ENCODE measurements around the gene PDZRN3.
"Not testable (repeated sequence)": the region's sequence is repeated elsewhere in the genome, so short reads cannot be mapped to it uniquely, and the experiment has no call there.

The PDZRN3 gene

DNA sequence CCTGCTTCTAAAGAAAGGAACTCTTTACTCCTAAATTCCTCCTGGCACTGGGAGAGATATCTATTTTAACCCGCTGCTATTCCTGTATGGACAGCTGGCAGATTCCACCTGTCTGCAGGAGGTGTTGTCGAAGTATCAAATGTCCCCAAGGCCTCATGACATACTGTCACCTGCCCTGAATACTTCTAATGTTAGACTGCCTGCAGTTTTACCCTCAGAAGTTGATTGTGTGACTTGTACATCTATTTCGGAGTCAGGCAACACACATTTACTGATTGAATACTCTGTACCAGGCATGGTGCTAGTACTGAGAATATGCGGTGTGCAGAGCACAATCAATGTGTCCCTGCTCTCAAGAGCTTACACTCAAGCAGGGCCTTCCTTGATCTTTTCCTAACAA, 38.6 kb downstream of the PDZRN3 start:
- DNase-seq: no peak

DNA sequence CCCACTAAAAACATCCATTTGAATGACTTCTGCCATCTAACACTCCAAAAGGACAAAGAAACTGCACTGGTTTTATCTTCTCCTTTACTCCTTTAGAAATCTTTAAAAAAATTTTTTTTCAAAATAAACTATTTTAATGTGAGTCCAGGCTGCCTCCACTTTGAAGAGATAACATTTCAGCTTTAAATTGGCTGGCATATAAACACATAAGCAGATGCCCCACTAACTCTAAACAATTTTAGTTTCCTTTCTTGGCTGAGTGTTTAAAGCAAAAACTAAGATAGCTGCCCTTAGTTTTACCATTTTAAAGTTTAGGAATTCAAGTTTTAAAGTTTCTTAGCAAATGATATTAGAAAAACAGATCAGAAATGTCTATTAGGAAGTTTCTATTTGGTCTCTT, 39.9 kb downstream of the PDZRN3 start:
- no peak for DNase-seq

DNA sequence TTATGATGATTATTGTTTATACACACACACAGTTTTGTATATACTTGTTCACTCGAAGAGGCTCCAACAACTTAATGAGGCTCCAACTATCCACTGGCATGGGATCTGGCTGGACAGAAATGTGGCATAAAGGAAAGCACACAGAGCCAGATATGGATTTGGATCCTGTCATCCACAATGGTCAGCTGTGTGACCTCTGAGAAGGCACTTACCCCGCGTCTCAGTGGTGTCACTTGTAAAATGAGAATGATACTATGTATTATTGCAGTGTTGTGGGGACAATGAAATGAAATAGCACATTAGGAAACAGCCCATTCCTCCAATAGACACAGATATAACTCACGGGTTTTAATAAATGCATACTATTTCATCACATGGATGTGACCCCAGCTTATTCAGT, 42.2 kb downstream of the PDZRN3 start:
- DNase-seq: no peak

DNA sequence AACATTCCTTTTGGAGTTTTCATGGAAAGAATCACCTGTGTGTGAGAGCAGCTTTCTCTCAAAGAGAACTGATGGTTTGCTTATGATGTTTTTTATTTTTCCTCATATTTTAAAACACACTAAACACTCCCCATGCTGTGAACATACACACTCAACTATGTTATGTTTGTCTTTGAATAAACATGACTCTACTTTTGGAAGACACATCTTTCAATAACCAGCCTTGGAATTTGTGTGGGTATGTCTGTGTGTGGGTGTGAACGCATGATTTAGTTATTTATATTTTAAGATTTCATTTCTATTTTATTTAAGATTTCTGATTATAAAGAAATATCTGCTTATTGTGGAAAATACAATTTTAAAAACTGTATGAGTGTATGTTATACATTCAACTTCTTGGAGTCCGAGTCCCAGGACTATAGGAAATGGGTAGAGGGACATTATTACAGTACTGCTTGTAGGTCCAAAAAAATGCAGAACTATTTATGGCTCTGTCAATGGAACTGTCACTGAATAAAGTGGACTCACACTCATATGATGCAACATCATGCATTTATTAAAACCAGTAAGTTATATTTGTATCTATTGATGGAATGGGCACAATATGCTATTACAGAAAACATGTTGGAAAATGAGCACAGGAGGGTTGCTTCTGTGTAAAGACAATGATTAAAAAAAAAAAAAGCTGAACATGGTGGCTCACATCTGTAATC, 43.5 kb downstream of the PDZRN3 start:
- DNase-seq: no peak

DNA sequence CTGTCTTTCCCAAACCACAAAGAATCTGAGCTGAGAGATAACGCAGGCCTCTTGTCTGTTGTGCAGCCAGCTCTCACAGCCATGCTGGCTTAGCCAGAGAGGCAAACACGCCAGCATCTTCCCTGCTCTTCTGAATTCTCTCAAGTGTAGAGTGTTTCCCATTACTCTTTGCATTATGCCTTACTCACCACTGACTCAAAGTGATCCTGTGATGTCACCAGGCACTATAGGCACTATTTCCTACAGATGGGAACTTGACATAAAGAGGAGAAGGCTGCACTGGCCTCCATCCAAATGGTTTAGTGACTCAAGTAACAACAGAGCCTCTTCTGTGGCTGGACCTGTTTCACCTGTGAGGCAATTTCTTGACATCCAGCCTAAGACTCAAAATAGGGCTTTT, 44.4 kb downstream of the PDZRN3 start:
- DNase-seq: no peak

DNA sequence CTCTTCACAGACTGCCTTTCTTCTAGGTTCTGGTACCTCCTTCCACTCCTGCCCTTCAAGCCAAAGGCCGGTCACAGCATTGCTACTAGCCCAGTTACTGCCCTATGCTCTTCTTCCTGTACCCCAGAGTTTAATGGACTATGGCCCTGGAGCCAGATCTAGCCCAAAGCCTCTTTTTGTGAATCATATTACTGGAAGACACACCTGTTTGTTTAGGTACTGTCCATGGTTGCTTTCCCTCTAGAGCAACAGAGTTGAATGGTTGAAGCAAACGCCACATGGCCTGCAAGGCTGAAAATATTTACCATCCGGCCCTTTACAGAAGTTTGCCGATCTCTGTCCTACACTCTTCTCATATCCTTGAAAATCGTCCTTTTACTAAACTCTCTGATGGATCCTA, 47.0 kb downstream of the PDZRN3 start:
- no peak for DNase-seq

DNA sequence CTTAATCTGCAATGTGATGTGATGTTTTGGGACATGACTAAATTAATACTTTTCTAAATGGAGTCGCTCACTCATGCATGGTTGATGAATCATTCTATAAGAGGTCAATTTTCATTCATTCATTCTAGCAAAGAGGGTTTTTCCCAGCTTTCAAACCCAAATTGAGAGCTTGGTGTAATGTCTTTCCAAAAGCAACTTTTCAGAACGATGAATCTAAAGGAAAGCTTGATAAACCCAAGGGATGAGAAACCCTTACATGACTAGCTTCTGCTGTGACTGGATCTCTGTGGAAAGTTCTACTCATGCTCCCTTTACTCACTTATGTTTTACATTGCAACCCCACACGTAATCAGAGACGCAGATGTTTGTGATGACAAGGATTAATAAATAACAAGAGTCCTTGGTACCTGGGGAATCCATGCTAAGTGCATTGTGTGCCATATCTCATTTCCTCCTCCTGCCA, 47.7 kb downstream of the PDZRN3 start:
- DNase-seq: no peak

DNA sequence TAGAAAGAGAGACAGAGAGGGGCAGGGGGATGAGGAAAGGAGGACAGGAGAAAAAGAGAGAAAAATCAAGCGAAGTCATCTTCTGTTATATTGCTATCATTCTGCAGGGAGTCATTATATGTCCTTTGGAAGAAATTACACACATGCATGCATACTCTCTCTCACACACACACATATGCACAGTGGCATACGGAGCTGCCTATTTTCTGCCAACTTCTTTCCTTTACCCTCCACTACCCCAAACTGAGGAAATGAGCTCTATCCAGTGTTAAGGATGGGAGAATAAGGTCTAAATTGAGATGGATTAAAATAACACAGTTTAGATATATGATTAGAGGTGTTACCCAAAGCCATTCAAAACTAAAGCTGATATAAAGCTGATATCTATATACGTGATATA, 48.8 kb downstream of the PDZRN3 start:
- no peak for DNase-seq

DNA sequence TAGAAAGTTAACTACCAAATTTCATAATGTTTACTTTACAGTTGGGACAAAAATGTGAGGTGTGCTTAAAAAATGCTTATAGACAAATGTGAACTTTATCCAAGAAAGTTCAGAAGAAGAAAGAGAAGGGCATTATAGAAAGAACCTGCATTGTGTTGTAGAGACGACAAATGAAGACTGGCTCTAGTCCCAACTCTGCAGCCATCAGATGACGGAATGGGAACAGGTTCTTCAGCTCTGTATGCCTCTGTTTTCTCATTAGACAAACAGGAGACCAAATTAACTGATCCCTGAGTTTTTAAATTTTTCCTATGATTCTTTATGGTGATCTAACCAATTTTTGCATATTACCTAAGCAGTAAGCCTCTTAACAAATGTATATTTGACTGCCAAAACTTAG, 49.2 kb downstream of the PDZRN3 start:
- no peak for DNase-seq

DNA sequence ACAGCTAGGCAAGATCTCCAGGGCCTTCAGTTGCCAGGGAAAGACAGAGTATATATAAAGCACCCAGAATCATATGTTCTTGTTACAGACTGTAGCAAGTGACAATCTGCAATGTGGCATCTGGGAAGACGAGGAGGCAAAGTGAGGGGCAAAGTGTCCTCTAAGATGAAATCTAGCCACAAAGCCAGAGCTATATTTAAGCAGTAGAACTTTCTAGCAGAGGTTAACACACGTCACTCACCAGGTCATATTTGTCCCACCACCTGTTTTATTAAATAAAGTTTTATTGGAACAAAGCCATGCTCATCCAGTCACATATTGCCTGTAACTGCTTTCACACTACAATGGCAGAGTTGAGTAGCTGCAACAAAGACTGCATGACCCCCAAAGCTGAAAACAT, 51.5 kb downstream of the PDZRN3 start:
- no peak for DNase-seq

DNA sequence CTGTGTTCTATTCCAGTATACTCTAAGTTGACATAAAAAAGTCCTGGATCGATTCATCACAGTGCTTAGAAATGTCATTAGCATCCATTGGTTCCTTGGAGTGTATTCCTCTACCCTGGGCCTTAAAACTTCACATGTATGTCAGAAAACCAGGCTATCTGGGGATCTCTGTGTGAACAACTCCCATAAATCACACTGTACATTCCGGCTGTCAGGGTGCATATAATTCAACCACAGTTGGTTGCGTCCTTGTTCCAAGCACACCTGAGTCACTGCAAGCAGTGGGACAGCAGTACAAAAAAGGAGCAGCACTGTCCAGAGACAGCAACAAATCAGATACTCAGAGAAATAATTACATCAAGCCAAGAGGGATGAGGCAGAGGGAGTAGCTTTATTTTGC, 52.4 kb downstream of the PDZRN3 start:
- no peak for DNase-seq

DNA sequence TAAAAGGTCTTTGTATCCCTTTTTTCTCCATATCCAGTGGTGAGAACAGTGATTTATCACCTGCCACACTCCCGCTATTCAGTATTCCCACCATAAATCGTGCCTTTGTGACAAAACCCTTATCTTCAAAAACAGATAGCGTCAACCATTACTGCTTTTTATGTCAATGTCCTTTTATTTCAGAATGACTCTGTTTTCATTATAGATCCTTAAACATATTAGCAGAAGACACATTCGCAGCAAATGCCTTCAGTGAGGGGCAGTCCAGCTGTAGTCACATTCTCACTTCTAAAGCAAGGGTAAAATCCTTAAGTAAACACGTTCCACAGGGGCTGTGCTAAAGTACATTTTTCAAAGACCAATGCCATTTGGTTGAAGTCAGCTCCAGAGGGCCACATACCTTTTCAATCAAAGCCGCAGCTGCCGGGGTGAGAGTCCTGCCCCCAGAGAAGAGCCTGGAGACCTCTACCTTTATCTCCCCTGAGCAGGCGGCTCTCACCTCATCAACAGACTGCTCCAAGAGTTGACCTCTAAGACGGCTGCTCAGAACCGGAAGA, 53.4 kb downstream of the PDZRN3 start:
- DNase-seq: no peak

DNA sequence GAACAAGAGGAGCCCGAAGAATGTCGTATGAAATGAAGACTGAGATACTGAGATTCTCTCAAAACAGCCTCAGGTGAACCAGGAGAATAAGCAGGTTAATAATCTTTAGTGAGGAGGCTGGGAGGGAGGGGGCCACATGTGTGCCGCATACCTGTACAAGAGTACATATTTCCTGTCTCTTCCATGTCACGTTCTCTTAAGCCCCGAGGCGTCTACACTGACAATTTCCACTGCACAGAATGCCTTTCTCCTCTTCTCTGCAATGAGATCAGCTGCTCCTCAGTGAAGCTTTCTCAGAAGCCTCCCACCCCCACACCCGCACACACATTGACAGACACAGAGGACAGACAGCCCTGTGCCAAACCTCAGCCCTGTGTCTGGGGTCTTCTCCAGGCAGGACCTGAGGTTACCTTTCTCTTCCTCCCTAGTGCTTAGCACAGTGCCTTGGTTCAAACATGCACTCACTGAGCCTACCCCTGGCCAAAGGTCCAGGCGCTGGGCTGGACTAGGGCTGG, 55.4 kb downstream of the PDZRN3 start:
- DNase-seq: no peak

DNA sequence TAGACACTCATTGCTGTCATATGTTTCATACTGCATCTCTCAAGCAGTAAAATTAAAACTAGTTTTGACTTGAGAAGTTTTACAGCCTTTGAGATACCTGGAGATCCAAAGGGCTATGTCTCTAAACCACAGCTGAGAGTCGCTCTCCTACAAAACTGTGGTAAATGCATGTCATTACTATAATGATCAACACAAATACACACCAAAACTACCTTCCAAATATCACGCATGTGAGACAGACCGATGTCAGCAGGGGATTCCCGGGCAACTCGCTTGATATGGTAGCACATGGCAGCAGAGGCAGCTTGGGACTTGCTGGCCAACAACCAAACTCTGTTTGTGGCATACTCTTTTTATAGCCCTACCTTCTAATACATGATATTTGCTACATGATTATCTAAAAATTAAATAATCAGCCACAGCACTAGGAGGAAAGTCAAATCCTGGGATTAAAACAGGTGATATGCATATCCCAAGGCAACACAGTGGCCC, 56.3 kb downstream of the PDZRN3 start:
- DNase-seq: no peak

DNA sequence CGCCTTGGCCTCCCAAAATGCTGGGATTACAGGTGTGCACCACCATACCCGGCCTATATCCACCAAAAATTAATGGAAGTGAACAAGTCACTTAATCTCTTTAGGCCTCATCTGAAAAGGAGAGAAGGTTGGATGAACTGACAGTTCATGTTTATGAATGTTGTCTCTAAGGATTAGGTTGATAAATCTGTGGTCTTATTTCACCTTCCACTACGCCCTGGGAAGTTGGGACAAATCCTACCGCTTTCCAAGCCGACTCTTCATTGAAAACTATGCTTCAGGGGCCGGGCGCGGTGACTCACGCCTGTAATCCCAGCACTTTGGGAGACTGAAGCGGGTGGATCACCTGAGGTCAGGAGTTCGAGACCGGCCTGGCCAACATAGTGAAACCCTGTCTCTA, 59.4 kb downstream of the PDZRN3 start:
- not testable (repeated sequence) for DNase-seq

DNA sequence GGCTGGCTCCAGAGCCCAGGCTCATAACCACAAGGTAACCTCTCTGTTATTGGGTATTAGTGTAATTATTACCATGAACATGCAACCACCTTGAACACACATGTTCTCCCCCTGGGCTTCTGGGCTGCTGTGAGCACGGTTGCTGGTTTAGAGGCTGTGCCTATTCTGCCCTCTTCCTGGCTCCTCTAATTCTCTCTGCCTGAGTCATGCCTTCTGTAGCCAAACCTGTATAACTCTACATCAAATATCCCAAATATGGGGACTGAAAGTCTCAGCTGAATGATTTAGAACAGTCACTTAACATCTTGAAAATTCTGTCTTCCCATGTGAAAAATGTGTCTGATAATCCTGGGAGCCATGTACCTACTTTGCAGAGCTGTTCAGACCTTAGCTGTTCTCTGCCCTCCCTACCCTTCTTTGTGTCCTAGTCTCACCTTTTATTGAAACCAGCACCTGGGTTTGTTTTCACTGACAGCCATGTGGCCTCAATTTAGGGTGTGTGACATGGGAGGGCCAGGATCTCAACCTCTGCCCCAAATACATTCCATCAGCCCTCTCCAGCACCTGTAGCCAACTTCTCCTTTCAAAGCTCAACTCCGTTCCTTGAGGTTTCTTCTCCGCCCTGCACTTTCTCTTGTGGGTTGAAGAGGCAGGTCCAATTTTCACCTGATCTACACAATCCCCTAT, 60.7 kb downstream of the PDZRN3 start:
- DNase-seq: no peak

DNA sequence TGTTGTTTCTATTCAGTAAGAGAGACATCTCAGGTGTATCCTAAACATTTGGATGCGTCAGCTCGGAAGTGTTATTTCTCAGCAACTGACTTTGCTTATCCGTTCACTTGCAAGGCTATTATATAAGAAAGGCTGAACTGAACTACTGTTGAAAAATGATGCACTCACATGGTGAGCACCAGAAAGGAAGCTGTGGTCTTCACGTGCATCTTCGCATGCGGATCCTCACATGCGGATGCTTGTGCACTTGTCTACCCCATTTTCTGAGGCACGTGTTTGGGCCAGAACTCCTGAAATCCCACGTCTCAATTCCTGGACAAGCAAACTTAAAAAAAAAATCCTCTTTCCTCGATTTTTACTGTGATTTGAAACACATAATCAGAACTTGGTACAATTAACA, 63.2 kb downstream of the PDZRN3 start:
- no peak for DNase-seq

DNA sequence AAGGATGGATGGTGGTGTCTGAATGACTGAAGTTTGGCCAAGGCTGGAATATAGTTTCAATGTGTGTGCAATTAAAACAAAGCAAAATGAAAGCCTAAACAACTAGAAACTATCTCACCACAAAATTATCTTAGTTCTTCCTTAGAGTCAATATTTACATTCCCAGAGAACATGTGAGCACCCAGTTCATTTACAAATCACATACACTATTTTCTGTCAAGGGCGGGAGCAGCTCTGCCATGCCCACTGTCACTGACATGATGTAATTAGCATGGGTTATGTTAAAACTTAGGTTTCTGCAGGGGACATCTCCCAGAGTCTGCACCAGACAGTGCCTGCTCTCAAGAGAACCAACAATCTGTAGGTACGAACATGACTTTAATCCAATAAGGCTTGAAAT, 65.0 kb downstream of the PDZRN3 start:
- no peak for DNase-seq

DNA sequence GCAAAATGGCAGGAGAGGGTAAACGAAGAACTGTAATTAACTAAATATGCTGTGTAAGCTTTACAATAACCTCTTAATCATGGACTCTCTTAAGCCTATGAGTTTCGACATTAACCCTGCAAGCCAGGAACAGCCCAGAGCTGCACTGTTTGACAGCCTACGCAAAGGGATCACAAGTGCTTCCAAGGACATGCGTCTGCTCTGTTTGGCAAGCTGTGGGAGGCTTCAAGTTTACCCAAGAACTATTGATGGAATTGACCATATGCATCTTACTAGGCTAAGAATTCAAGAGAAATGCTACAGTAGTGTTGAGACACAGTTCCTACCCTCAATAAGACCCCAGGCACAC, 66.0 kb downstream of the PDZRN3 start:
- DNase-seq: no peak

DNA sequence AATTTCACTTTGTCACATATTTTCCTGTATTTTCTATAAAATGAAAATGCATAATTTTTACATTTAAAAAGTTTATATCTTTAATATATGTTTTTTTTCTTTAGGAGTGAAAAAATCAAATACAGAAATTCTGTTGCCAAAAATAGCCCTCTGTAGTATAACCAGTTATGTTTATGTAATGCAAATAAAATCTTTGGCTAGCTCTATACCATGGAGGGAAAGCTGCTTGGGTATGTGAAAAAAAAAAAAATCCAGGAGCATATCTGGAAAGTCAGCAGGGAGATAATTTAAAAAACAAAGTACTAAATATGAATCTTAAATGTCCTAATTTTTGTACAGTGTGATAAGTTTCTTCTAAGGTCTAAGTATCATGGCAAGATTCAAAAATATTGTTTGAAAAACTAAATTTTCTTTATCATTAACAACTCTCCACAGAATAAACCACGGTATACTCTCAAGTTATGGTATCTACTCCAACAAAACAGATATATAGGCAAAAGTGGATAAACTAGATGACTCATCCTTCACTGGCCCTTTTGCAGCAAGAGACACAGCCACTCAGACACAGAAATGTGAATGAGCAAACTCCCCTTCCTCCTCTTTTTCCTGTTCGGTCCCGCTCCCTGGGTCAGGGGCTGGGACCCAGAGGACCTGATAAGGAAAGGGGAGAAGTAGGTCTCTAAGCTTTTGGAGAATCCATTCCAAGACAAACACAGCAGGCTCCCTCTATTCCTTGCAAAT, 66.6 kb downstream of the PDZRN3 start:
- DNase-seq: no peak

DNA sequence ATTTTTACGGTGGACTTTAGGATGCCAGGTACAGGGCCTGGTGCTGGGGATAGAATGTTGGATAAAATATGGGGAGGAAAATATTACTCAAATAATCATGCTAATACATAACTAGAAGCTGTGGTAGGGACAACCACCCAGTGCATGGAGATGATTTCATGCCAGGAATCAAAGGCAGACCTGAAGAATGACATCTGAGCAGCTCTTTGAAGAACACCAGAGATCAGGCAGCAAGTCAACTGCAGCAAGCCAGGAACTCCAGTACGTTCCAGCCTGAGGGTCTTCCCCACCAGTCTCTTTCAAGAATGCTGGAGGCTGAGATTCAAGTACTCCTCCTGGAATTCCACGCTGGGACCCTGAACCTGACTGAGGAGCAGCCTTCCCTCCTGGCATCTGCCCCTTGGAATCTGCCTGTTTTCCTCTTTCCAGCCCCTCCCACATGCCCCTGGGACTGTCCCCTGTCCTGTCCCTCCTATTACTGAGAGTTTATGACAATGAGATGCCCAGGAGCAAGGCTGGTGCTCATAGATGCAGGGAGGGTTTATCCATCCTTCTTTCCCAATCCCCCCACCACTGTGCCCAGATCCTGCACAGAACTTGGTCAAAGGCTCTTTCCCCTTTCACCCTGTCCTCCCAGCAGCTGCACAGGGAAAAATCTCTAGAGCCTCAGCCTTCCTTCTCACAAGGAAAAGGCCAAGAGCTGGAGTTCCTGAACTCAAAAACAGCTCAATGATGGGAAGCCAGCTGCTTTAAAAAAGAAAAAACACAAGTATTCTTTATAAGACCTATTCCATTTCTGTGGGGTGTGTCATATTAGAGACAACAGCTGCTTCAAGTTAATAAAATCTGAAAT, 68.0 kb downstream of the PDZRN3 start:
- DNase-seq: no peak

DNA sequence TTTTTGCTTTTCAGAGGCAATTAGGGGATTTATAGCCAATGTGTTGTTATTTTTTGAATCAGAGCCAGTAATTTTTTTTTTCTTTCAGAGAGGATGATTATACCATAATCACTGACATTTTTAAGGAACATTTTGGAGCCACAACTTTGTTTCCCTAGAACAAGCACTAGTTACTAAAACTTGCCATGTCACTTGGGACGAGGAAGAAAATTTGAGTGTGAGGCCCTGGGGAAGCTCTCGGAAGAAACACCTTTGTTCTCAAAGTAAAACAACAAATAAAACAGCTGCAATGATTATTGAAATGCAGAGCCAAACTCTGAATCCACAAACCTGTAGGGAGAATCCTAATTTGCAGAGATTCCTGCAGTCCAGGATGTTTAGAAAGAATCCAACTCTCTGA, 69.7 kb downstream of the PDZRN3 start:
- no peak for DNase-seq

DNA sequence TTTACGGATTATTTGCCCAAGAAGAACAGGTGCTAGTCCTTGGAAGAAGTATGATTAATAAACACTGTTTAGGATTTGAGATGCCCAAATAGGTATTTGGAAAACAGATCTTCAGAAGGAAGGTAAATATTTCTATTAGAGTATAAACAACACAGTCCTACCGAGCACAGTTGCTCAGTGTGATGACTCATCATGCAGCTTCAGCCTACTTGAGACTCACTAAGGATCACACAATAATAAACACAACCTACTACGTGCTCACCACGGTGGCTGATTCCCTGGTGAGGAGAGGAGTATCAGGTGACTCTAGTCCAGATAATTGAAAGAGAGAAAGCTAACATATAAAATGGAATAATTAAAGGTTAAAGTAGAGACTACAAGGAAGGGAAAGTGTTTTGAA, 72.0 kb downstream of the PDZRN3 start:
- no peak for DNase-seq

Measured in NCI-H1417 treated with DMSO at 0.1 percent for 48 hours (cell line).